Amygdala (tissue), 56 donors: ENCODE results near the gene ERC2.

ENCODE experiments used
- DNase-seq, 56 donors: peaks; one replicate each; lab custom pipeline; 2025; lab: John Stamatoyannopoulos, UW

ERC2 gene

DNA sequence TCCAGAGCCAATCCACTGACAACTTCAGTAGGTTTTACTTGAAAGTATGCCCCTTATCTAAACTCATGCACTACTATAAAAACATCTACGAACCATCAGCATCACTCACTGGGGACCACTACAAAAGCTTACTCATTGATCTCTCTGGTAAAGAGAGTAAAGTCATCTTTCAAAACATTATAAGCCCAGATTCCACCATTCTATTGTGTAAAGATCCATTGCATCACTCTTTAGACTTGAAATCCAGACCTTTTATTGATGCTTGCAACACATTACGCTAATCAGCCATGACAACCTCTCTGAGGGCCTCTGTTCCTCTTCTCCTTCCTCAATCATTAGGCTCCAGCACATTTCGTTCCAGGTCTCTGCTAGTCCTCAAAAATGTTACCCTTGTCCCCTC is 732.3 kb downstream of the ERC2 start:
- DNase-seq, result no peak

DNA sequence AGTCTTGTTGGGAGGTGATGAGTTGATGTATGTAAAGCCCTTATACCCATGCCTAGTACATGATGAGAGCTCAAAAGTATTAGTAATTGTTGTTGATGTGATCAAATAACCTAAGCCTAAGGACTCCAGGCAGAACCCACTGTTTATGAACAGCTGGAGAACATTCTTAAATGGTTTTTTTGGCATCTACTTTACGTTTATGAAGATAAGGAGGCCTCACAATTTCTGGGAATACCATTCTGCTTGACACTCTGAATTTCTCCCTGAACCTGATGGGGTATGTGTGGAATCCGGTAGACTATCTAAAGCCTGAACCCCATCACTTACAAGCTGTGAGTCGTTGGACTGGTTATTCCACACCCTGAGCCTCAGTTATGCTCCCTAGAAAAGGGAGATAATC is 736.5 kb downstream of the ERC2 start:
- no peak for DNase-seq

GRCh38 chr3:55729546-55729945 is 738.7 kb downstream of the ERC2 start:
- no peak for DNase-seq

DNA sequence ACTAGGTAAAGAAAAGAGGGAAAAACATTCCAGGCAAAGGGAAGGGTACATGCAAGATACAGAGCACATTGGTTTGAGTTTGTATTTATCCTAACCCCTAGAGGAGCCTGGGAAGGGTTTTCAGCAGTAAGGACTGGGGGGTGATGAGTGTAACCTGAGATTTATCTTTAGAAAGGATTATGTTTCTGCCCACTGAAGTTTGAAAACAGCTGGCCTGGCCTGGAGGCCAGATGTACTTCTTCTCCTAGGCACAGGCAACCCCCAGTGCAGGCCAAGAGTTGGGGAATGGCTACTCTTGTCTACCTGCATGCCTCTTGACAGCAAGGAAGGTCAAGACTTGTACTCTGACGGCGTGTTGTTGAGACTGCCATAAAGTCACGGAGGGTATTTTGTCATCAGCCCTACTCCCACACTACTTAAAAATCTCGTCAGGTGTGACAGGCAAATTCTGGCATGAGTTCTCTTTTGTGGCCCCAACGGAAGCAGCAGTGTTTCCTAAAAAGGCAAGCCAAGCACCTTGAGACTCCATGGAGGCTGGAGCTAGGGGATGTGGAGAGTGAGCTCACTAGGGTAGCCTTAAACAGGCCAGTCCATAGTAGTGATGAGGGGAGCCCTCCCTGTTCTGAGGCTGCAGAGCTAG is 739.7 kb downstream of the ERC2 start:
- DNase-seq, result no peak

DNA sequence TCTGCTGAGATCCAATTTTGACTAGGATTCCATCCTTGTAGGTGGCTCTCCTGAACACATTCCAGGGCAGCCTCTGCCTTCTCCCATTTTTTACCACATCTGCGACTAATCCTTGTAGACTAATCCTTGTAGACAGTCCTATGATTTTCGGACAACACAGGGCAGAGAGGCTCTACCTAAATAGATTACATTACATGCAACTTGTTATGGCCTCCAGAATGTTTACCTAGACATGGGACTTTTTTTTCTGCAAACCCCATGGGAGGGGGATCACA is 741.8 kb downstream of the ERC2 start:
- no peak for DNase-seq

GRCh38 chr3:55725681-55726500 is 742.4 kb downstream of the ERC2 start:
- DNase-seq, result no peak

GRCh38 chr3:55724821-55725220 is 743.4 kb downstream of the ERC2 start:
- no peak for DNase-seq

DNA sequence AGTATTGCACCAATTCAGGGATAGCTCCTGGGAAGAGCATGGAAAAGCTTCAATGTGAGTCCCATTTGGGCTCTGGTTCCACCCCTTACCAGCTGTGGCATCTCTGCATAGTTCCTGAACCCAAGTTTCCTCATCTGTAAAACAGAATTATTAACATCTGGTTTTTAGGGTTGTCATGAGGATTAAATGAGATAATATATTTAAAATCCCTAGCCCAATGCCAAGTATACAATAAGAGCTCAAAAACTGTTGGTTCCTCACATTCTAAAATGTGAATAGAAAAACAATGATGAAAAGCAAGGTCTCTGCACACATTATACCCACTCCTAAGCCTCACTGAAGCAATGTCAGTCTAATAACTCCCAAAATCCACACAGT is 743.9 kb downstream of the ERC2 start:
- no peak for DNase-seq

DNA sequence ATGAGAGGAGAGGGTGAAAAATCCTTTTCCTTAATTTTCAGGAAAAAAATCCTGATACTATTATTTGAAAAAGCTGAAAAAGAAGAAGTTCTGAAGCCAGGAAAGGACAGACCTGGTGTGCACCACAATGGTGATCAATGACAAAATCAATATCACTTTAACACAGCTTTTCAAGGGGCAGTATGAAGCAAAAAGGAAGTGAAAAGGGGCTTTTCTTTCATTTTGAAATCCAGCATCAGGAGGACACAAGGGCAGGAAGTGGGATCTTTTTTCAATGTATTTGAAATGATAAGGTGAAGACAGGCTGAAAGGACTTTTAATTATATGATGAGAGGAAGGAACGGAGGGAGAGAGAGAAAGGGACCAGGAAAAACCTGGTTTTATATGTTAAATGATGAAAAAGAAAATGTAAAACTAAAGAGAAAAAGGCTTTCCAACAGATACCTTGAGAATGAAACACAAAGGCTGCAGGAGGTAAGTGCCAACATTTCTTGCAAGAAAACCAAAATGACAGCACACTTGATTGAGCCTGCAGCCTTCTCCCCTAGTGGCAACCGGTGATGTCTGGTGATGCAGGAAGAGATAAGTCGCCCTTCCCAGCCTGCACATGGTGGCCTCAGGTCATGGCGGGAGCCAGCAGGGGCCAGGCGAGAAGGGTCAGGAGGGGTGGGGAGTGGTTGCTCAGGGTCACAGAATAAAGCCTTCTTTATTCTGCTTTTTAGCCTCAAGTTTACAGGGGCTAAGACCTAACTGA is 744.4 kb downstream of the ERC2 start:
- no peak for DNase-seq

- DNase-seq, result peak in 2 of 56 donors; percentile 1 to 4
Measured at GRCh38 chr3:55721716-55722484, 746.4 kb downstream of the ERC2 start.

- no peak for DNase-seq
Measured at GRCh38 chr3:55720614-55721013, 747.7 kb downstream of the ERC2 start.

- DNase-seq, result no peak
Measured at GRCh38 chr3:55719508-55719907, 748.8 kb downstream of the ERC2 start.

- DNase-seq, result no peak
Measured at GRCh38 chr3:55719006-55719405, 749.3 kb downstream of the ERC2 start.

DNA sequence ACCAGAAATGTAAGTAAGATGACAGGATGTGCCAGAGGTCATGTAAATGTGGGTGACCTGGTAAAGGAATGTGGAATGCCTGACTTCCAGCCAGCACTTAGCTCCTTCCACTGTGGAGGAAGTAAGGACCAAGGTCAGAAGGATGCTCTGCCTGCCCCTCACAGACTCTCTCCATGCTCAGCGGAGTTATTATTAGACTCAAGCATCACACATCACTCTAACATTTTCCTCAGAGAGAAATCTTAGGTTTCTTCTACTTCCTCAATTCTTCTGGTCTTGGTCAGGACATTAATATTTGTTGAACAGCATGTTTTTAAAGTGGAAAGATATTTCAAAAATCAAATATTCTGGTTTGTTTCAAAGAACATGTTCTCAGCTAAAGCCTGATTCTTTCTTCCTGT is 749.7 kb downstream of the ERC2 start:
- DNase-seq, result no peak

DNA sequence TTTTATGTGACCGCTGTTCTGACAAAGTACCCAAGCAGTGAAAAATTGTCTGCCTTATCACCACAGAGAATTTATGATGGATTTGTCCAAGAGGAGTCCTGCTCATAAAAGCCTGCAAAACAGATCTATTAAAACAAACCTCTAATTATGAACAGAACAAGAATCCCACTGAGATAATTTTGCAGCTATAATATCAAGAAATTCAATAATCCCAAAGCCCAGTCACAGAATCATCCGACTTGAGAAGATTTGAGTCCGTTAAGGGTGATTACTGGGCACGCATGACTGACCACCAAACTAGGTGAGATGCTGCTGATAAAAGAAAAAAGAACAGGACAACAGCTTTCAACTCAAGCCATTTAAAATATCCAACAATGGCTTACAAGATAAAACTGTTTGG is 750.2 kb downstream of the ERC2 start:
- no peak for DNase-seq

DNA sequence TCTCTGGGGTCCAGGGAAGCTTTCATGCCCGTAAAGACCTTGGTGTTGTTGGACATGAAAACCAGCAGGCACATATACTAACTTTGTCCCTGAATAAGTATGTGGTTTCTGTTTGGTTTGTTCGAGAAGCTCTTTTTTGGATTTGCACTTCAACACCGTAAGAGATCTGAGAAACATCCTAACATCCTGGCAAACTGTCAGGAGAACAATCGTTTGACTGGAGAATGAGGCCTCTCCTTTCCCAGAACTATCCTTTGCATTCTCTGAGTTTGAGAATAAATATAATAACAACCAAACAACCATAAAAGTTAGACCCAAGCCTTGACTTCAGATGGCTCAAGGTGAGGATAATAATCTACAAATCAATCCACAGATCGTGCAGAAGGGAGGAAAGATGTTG is 750.8 kb downstream of the ERC2 start:
- no peak for DNase-seq

GRCh38 chr3:55716611-55717225 is 751.5 kb downstream of the ERC2 start:
- no peak for DNase-seq

DNA sequence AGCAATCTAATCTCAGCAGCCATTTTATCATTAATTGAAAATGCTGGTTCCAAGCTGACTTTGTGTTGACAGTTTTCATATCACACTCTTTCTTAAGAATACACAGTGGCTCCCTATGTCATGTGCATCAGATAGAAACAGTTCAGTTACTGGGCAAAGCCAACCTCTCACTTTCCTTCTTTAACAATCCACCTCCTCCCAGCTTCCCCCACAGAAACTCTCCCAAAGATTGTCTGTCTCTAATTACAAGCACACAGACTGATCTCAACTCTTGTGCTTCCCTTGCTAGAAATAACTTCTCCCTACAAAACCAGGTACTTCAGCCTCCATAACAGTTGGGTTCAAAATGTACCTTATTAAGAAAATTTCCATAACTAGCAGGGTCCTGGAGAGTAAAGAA is 752.2 kb downstream of the ERC2 start:
- DNase-seq, result peak in 1 of 56 donors; percentile 1

GRCh38 chr3:55714057-55714456 is 754.2 kb downstream of the ERC2 start:
- no peak for DNase-seq

- DNase-seq, result no peak
Measured at GRCh38 chr3:55711646-55712045, 756.6 kb downstream of the ERC2 start.
